HEK293 (cell line): ENCODE data around the gene MRPL21.

Source experiments
- CTCF ChIP-seq: fragments of 450-650 bp; formaldehyde crosslinking; IDR thresholded peaks from 2 replicates; pipeline ENCODE4 v1.5.1; 2016; ENCODE audit warnings: missing biosample characterization, missing genetic modification characterization
- YY1 ChIP-seq: fragments of 450-650 bp; formaldehyde crosslinking; IDR thresholded peaks from 2 replicates; pipeline ENCODE4 v1.5.1; 2018; ENCODE audit warnings: missing biosample characterization, missing genetic modification characterization
- ZBTB1 ChIP-seq: fragments of 450-650 bp; formaldehyde crosslinking; IDR thresholded peaks from 2 replicates; pipeline ENCODE4 v1.5.1; 2016; ENCODE audit warnings: missing biosample characterization, missing genetic modification characterization
- ZNF114 ChIP-seq: fragments of 450-650 bp; formaldehyde crosslinking; IDR thresholded peaks from 2 replicates; pipeline ENCODE4 v1.5.0; 2017; ENCODE audit warnings: missing biosample characterization, missing genetic modification characterization

- TF ChIP-seq YY1 (no peak), CTCF (tag by site-specific recombination) (no peak), ZNF114 (no peak), ZBTB1 (tag by site-specific recombination) (no peak)
Measured at GRCh38 chr11:68868221-68868835, 35.3 kb downstream of the MRPL21 start.
